ENCODE data around the gene ANO1. TPM values are rescaled to one million over a fixed set of nuclear protein-coding genes. Genes with fewer than 3 reads are reported as not detected.

ANO1 gene
- polyA plus RNA-seq, 1 donor (not counting 4 experiments of a cell fraction or from before 2014, with no cell fraction given), result 45.2 TPM

- H3K27me3 ChIP-seq (ENCODE audit: control insufficient read depth, extremely low read depth, insufficient read depth, low read length), result no peaks in the 10 kb centered on the region
- H3K9me3 ChIP-seq (ENCODE audit: control insufficient read depth, low read depth, low read length), result no peaks in the 10 kb centered on the region
- DNase-seq (ENCODE audit: low read depth, low spot score) (peak; percentile 55), FAIRE-seq (no peak)
- no peak overlapping the region for H3K27ac ChIP-seq (ENCODE audit: control insufficient read depth, insufficient read depth, low read length)
- no peaks in the 10 kb centered on the region for H3K9me1 ChIP-seq (ENCODE audit: control insufficient read depth, extremely low read depth, insufficient read depth, low read length)
- no peak for TF ChIP-seq EZH2 (IDR thresholded peaks at IDR 0.05; ENCODE audit: low read length)
- no peak for TF ChIP-seq CTCF (optimal IDR thresholded peaks at IDR 0.05 in 1 of 3, IDR thresholded peaks at IDR 0.05 in 1 of 3, conservative IDR thresholded peaks at IDR 0.05 in 1 of 3; ENCODE audit: extremely low read depth in 1 of 3, insufficient read depth in 2 of 3, low read length in 3 of 3)
- peaks cover 39% of the 10 kb centered on the region for H3K4me1 ChIP-seq (ENCODE audit: control insufficient read depth, extremely low read depth, insufficient read depth, low read length)
- H3K4me3 ChIP-seq (ENCODE audit: control insufficient read depth in 2 of 3, extremely low read depth in 1 of 3, insufficient read depth in 2 of 3, low read depth in 1 of 3, low read length in 3 of 3), result no peak overlapping the region
- H3K79me2 ChIP-seq (ENCODE audit: control insufficient read depth, insufficient read depth, low read length), result no peaks in the 10 kb centered on the region
- H3K36me3 ChIP-seq (ENCODE audit: control insufficient read depth in 2 of 2, extremely low read depth in 1 of 2, insufficient read depth in 2 of 2, low read length in 2 of 2), result peaks cover 5 to 6% of the 10 kb centered on the region in 2 experiments
- H2AFZ ChIP-seq (ENCODE audit: control insufficient read depth, low read length), result no peak overlapping the region
- no peaks in the 10 kb centered on the region for H4K20me1 ChIP-seq (ENCODE audit: control insufficient read depth, extremely low read depth, insufficient read depth, low read length)
- H3K9ac ChIP-seq (ENCODE audit: control insufficient read depth, extremely low read depth, insufficient read depth, low read length), result no peak overlapping the region
- dilution Hi-C loops (cut with MboI; ENCODE audit: extremely low pct_ligation_motif_present, low sequenced_read_pairs), result no loop called here
- no peak overlapping the region for H3K4me2 ChIP-seq (ENCODE audit: control insufficient read depth, extremely low read depth, insufficient read depth, low read depth, low read length)
Measured at GRCh38 chr11:70126494-70126893, 48.4 kb downstream of the ANO1 start.

DNA sequence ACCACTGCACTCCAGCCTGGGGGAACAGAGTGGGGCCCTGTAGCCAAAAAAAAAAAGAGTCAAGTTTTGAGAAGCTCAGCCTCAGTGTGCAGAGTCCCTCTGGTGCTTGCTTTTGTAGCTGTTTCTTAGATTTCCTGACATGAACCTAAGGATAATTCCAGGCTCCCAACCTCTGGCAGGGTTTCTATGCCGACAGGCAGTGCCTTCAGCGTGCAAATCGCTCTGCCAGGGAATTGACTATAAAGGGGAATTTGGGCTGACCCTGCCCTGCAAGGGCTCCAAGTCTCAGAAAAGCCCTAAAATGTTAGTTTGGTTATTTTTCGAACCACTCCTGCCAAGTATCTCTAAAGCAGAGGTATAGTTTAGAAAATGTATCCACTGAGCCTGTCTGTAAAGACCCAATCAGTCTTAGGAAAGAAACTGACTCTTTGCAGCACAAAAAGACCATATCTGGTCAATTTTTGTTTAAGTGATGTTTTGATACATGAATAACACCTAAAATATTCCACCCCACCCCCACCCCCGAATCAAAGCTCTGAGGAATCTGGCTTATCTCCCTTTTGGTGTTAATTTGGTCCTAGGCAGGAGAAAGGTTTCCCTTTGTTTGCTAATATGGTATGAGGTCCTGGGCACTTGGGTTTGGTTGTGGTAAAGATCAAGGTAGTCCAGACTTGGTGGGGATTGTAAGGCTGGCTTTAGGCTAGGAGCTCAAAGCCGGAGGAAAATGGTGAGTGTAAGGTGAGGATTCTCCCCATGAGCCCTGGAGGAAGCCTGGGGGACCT, 49.7 kb downstream of the ANO1 start:
- no peak overlapping the region for H3K4me3 ChIP-seq (ENCODE audit: control insufficient read depth in 2 of 3, extremely low read depth in 1 of 3, insufficient read depth in 2 of 3, low read depth in 1 of 3, low read length in 3 of 3)
- DNase-seq (ENCODE audit: low read depth, low spot score) (no peak), FAIRE-seq (no peak)
- peaks cover 35% of the 10 kb centered on the region for H3K4me1 ChIP-seq (ENCODE audit: control insufficient read depth, extremely low read depth, insufficient read depth, low read length)
- no peak for TF ChIP-seq CTCF (optimal IDR thresholded peaks at IDR 0.05 in 1 of 3, IDR thresholded peaks at IDR 0.05 in 1 of 3, conservative IDR thresholded peaks at IDR 0.05 in 1 of 3; ENCODE audit: extremely low read depth in 1 of 3, insufficient read depth in 2 of 3, low read length in 3 of 3)
- TF ChIP-seq EZH2 (IDR thresholded peaks at IDR 0.05; ENCODE audit: low read length), result no peak
- H4K20me1 ChIP-seq (ENCODE audit: control insufficient read depth, extremely low read depth, insufficient read depth, low read length), result no peaks in the 10 kb centered on the region
- H3K9me3 ChIP-seq (ENCODE audit: control insufficient read depth, low read depth, low read length), result no peaks in the 10 kb centered on the region
- H3K9me1 ChIP-seq (ENCODE audit: control insufficient read depth, extremely low read depth, insufficient read depth, low read length), result no peaks in the 10 kb centered on the region
- dilution Hi-C loops (cut with MboI; ENCODE audit: extremely low pct_ligation_motif_present, low sequenced_read_pairs), result no loop called here
- no peak overlapping the region for H3K9ac ChIP-seq (ENCODE audit: control insufficient read depth, extremely low read depth, insufficient read depth, low read length)
- no peaks in the 10 kb centered on the region for H3K27me3 ChIP-seq (ENCODE audit: control insufficient read depth, extremely low read depth, insufficient read depth, low read length)
- no peaks in the 10 kb centered on the region for H3K79me2 ChIP-seq (ENCODE audit: control insufficient read depth, insufficient read depth, low read length)
- H3K27ac ChIP-seq (ENCODE audit: control insufficient read depth, insufficient read depth, low read length), result no peak overlapping the region
- no peak overlapping the region for H3K4me2 ChIP-seq (ENCODE audit: control insufficient read depth, extremely low read depth, insufficient read depth, low read depth, low read length)
- no peak overlapping the region for H2AFZ ChIP-seq (ENCODE audit: control insufficient read depth, low read length)
- peaks cover 5 to 6% of the 10 kb centered on the region in 2 experiments for H3K36me3 ChIP-seq (ENCODE audit: control insufficient read depth in 2 of 2, extremely low read depth in 1 of 2, insufficient read depth in 2 of 2, low read length in 2 of 2)

Data from keratinocyte (primary cell).